ENCODE measurements around the gene CNNM3. TPM values are rescaled to one million over a fixed set of nuclear protein-coding genes. Genes with fewer than 3 reads are reported as not detected.

CNNM3 gene
- polyA plus RNA-seq, 1 experiment: 9.8 TPM

- ChIA-PET POLR2A (no interaction called here), CTCF (interaction anchor here (2.0 kb wide), 1 partner anchor 46 kb away, joined by 6 read pairs; the partner anchor contains the start of gene ANKRD39)
- no peak for TF ChIP-seq CTCF (IDR thresholded peaks at IDR 0.05; ENCODE audit: insufficient read depth, low read depth, low read length)
- no peak for DNase-seq (ENCODE audit: low read depth)
- H3K4me3 ChIP-seq (ENCODE audit: low read depth, low read length): no peak overlapping the region
- H3K27me3 ChIP-seq (ENCODE audit: control insufficient read depth, insufficient read depth, low read length): no peaks in the 10 kb centered on the region
- H3K36me3 ChIP-seq (ENCODE audit: control insufficient read depth, insufficient read depth, low read length): peaks cover 1% of the 10 kb centered on the region; the same call in 1 of the 2 replicates
These were observed 4.2 kb upstream of the CNNM3 start for GRCh38 chr2:96811917-96812316.

GRCh38 chr2:96813656-96814055 lies 2.4 kb upstream of the CNNM3 start:
- H3K4me3 ChIP-seq (ENCODE audit: low read depth, low read length): no peak overlapping the region
- ChIA-PET POLR2A (no interaction called here), CTCF (interaction anchor here (0.6 to 2.0 kb wide), 4 partner anchors 13 to 81 kb away, joined by 3 to 6 read pairs (median 4); partner anchors contain the start of gene ANKRD39)
- no peaks in the 10 kb centered on the region for H3K27me3 ChIP-seq (ENCODE audit: control insufficient read depth, insufficient read depth, low read length)
- peaks cover 1% of the 10 kb centered on the region; the same call in 1 of the 2 replicates for H3K36me3 ChIP-seq (ENCODE audit: control insufficient read depth, insufficient read depth, low read length)
- TF ChIP-seq CTCF (IDR thresholded peaks at IDR 0.05; ENCODE audit: insufficient read depth, low read depth, low read length): no peak
- DNase-seq (ENCODE audit: low read depth): no peak

GRCh38 chr2:96815326-96816126 lies 542 bp upstream of the CNNM3 start:
- H3K36me3 ChIP-seq (ENCODE audit: control insufficient read depth, insufficient read depth, low read length): peaks cover 2% of the 10 kb centered on the region

GRCh38 chr2:96816836-96817702 lies 1.0 kb downstream of the CNNM3 start:
- H3K27me3 ChIP-seq (ENCODE audit: control insufficient read depth, insufficient read depth, low read length): no peaks in the 10 kb centered on the region
- peak overlapping the region; percentile 59 for H3K4me3 ChIP-seq (ENCODE audit: low read depth, low read length)
- TF ChIP-seq CTCF (IDR thresholded peaks at IDR 0.05; ENCODE audit: insufficient read depth, low read depth, low read length): no peak
- CTCF ChIA-PET: interaction anchor here (0.9 to 1.6 kb wide), 8 partner anchors 8 to 183 kb away, joined by 3 to 5 read pairs (median 4); partner anchors contain the start of gene ANKRD39
- POLR2A ChIA-PET: no interaction called here
- DNase-seq (ENCODE audit: low read depth): no peak
- peaks cover 2% of the 10 kb centered on the region for H3K36me3 ChIP-seq (ENCODE audit: control insufficient read depth, insufficient read depth, low read length)

More at GRCh38 chr2:96815326-96816126, 542 bp upstream of the CNNM3 start:
- POLR2A ChIA-PET: no interaction called here
- CTCF ChIA-PET: interaction anchor here (0.6 to 1.9 kb wide), 6 partner anchors 16 to 408 kb away, joined by 3 to 5 read pairs (median 4); partner anchors contain the start of gene ANKRD39
- no peak for TF ChIP-seq CTCF (IDR thresholded peaks at IDR 0.05; ENCODE audit: insufficient read depth, low read depth, low read length)
- H3K4me3 ChIP-seq (ENCODE audit: low read depth, low read length): peak overlapping the region; percentile 59
- H3K27me3 ChIP-seq (ENCODE audit: control insufficient read depth, insufficient read depth, low read length): no peaks in the 10 kb centered on the region
- DNase-seq (ENCODE audit: low read depth): no peak

GRCh38 chr2:96817882-96818281 lies 1.8 kb downstream of the CNNM3 start:
- Histone ChIP-seq H3K27me3 (ENCODE audit: control insufficient read depth, insufficient read depth, low read length) (no peaks in the 10 kb centered on the region), H3K36me3 (ENCODE audit: control insufficient read depth, insufficient read depth, low read length) (peaks cover 2% of the 10 kb centered on the region), H3K4me3 (ENCODE audit: low read depth, low read length) (no peak overlapping the region)
- no peak for TF ChIP-seq CTCF (IDR thresholded peaks at IDR 0.05; ENCODE audit: insufficient read depth, low read depth, low read length)
- ChIA-PET POLR2A (no interaction called here), CTCF (interaction anchor here (1.2 to 1.3 kb wide), 2 partner anchors 39 to 133 kb away, joined by 4 to 5 read pairs; partner anchors contain the start of gene ANKRD39)
- no peak for DNase-seq (ENCODE audit: low read depth)

All from BJ (cell line).